ENCODE data around the gene KDM2B.

Gene KDM2B

DNA sequence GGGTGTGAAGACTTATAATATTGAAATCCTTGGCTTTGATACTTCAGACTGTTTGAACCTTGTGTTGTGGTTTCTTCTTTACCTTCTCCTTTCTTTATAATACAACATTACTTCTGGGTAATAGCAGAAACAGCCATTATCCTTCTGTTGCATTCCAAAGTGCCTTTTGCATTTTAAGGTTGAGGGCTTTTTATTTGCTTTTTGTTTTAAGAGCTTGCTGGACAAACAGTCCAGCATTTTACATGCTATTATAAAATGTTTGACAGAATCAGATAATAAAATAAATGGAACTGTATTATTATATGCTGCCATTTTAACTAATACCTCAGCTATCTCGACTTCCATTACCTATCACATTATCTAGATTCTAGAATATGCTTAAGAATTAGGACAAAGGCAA, 166.9 kb downstream of the KDM2B start:
- Histone ChIP-seq H3K36me3 (replicated peaks; ENCODE audit: low read depth, low read length) (peaks cover 35% of the 10 kb centered on the region), H3K79me2 (ENCODE audit: low read length) (peaks cover 69% of the 10 kb centered on the region)

GRCh38 chr12:121405211-121405610, 175.6 kb downstream of the KDM2B start:
- H3K4me3 ChIP-seq (ENCODE audit: low read length): no peak overlapping the region
- peaks cover 24% of the 10 kb centered on the region for H4K20me1 ChIP-seq (ENCODE audit: insufficient read depth, low read length)
- TF ChIP-seq, protein P1, sequence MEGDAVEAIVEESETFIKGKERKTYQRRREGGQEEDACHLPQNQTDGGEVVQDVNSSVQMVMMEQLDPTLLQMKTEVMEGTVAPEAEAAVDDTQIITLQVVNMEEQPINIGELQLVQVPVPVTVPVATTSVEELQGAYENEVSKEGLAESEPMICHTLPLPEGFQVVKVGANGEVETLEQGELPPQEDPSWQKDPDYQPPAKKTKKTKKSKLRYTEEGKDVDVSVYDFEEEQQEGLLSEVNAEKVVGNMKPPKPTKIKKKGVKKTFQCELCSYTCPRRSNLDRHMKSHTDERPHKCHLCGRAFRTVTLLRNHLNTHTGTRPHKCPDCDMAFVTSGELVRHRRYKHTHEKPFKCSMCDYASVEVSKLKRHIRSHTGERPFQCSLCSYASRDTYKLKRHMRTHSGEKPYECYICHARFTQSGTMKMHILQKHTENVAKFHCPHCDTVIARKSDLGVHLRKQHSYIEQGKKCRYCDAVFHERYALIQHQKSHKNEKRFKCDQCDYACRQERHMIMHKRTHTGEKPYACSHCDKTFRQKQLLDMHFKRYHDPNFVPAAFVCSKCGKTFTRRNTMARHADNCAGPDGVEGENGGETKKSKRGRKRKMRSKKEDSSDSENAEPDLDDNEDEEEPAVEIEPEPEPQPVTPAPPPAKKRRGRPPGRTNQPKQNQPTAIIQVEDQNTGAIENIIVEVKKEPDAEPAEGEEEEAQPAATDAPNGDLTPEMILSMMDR (IDR thresholded peaks at IDR 0.05; ENCODE audit: low read depth, low read length): no peak
- no peak for TF ChIP-seq EZH2phosphoT487 (IDR thresholded peaks at IDR 0.05; ENCODE audit: low read depth)
- H3K79me2 ChIP-seq (ENCODE audit: low read length): peaks cover 92% of the 10 kb centered on the region
- no peak overlapping the region for H3K4me2 ChIP-seq (ENCODE audit: low read length)
- no peak overlapping the region for H3K9ac ChIP-seq (ENCODE audit: low read length)
- H3K27me3 ChIP-seq (ENCODE audit: low read depth, low read length): no peaks in the 10 kb centered on the region
- H3K9me3 ChIP-seq (ENCODE audit: insufficient read depth, low read length): no peaks in the 10 kb centered on the region
- peaks cover 11% of the 10 kb centered on the region for H3K4me1 ChIP-seq (ENCODE audit: low read length)
- no peak overlapping the region for H3K27ac ChIP-seq (ENCODE audit: low read length)
- H3K36me3 ChIP-seq (replicated peaks; ENCODE audit: low read depth, low read length): peaks cover 34% of the 10 kb centered on the region
- no peak overlapping the region for H2AFZ ChIP-seq (ENCODE audit: low read depth, low read length)

More for the DNA sequence above, 166.9 kb downstream of the KDM2B start:
- Histone ChIP-seq H4K20me1 (ENCODE audit: insufficient read depth, low read length) (peaks cover 5% of the 10 kb centered on the region; the same call in 1 of the 2 replicates), H3K4me3 (ENCODE audit: low read length) (no peak overlapping the region), H3K9me3 (ENCODE audit: insufficient read depth, low read length) (no peaks in the 10 kb centered on the region), H3K27ac (ENCODE audit: low read length) (no peak overlapping the region), H3K9ac (ENCODE audit: low read length) (no peak overlapping the region), H3K27me3 (ENCODE audit: low read depth, low read length) (no peaks in the 10 kb centered on the region), H2AFZ (ENCODE audit: low read depth, low read length) (no peak overlapping the region), H3K4me1 (ENCODE audit: low read length) (no peaks in the 10 kb centered on the region), H3K4me2 (ENCODE audit: low read length) (no peak overlapping the region)
- TF ChIP-seq, protein P1 (IDR thresholded peaks at IDR 0.05; ENCODE audit: low read depth, low read length): no peak
- no peak for TF ChIP-seq EZH2phosphoT487 (IDR thresholded peaks at IDR 0.05; ENCODE audit: low read depth)

- peaks cover 34% of the 10 kb centered on the region for H3K36me3 ChIP-seq (replicated peaks; ENCODE audit: low read depth, low read length)
- no peaks in the 10 kb centered on the region for H3K27me3 ChIP-seq (ENCODE audit: low read depth, low read length)
- H3K9ac ChIP-seq (ENCODE audit: low read length): no peak overlapping the region
- no peaks in the 10 kb centered on the region for H3K9me3 ChIP-seq (ENCODE audit: insufficient read depth, low read length)
- H2AFZ ChIP-seq (ENCODE audit: low read depth, low read length): no peak overlapping the region
- no peak overlapping the region for H3K4me3 ChIP-seq (ENCODE audit: low read length)
- no peak overlapping the region for H3K27ac ChIP-seq (ENCODE audit: low read length)
- H3K4me2 ChIP-seq (ENCODE audit: low read length): no peak overlapping the region
- H3K4me1 ChIP-seq (ENCODE audit: low read length): peaks cover 11% of the 10 kb centered on the region
- no peak for TF ChIP-seq EZH2phosphoT487 (IDR thresholded peaks at IDR 0.05; ENCODE audit: low read depth)
- TF ChIP-seq, protein P1 (IDR thresholded peaks at IDR 0.05; ENCODE audit: low read depth, low read length): no peak
- peaks cover 90% of the 10 kb centered on the region for H3K79me2 ChIP-seq (ENCODE audit: low read length)
- H4K20me1 ChIP-seq (ENCODE audit: insufficient read depth, low read length): peaks cover 24% of the 10 kb centered on the region
Measured at GRCh38 chr12:121404734-121405133, 176.1 kb downstream of the KDM2B start.

GRCh38 chr12:121403721-121404120, 177.1 kb downstream of the KDM2B start:
- Histone ChIP-seq H3K4me2 (ENCODE audit: low read length) (no peak overlapping the region), H3K27ac (ENCODE audit: low read length) (no peak overlapping the region), H3K4me3 (ENCODE audit: low read length) (no peak overlapping the region), H2AFZ (ENCODE audit: low read depth, low read length) (no peak overlapping the region), H3K4me1 (ENCODE audit: low read length) (peaks cover 14% of the 10 kb centered on the region), H4K20me1 (ENCODE audit: insufficient read depth, low read length) (peaks cover 24% of the 10 kb centered on the region), H3K36me3 (replicated peaks; ENCODE audit: low read depth, low read length) (peaks cover 31% of the 10 kb centered on the region), H3K79me2 (ENCODE audit: low read length) (peaks cover 87% of the 10 kb centered on the region), H3K9ac (ENCODE audit: low read length) (no peak overlapping the region), H3K9me3 (ENCODE audit: insufficient read depth, low read length) (no peaks in the 10 kb centered on the region), H3K27me3 (ENCODE audit: low read depth, low read length) (no peaks in the 10 kb centered on the region)
- TF ChIP-seq EZH2phosphoT487 (IDR thresholded peaks at IDR 0.05; ENCODE audit: low read depth): no peak
- TF ChIP-seq, protein P1 (IDR thresholded peaks at IDR 0.05; ENCODE audit: low read depth, low read length): no peak

Data from OCI-LY3 (cell line).